Measurements from ENCODE around the gene SHANK1. TPM values are rescaled to one million over a fixed set of nuclear protein-coding genes. Genes with fewer than 3 reads are reported as not detected.

SHANK1 gene
- total RNA-seq, 6 experiments from 2014 or later: 0.07 to 0.62 (median 0.25) TPM; not detected in 2

- no CpG with 5 or more reads among the region's 14 CpGs for WGBS (ENCODE audit: insufficient coverage, low coverage, low lambda C conversion rate, missing lambda C conversion rate)
- Histone ChIP-seq H3K27ac (no peak overlapping the region), H3K27me3 (no peaks in the 10 kb centered on the region), H3K36me3 (no peaks in the 10 kb centered on the region), H3K4me3 (no peak overlapping the region), H3K4me1 (no peaks in the 10 kb centered on the region), H3K9me3 (peaks cover 0 to 4% (median 0%) of the 10 kb centered on the region in 4 donors)
- DNase-seq (no peak), ATAC-seq (no peak)
- intact Hi-C loops (cut with DNase I): no loop called here
- no peak for TF ChIP-seq POLR2A (IDR thresholded peaks at IDR 0.05)
- TF ChIP-seq CTCF (IDR thresholded peaks at IDR 0.05): no peak
Observed at GRCh38 chr19:50629801-50630200, 89.8 kb downstream of the SHANK1 start.

DNA sequence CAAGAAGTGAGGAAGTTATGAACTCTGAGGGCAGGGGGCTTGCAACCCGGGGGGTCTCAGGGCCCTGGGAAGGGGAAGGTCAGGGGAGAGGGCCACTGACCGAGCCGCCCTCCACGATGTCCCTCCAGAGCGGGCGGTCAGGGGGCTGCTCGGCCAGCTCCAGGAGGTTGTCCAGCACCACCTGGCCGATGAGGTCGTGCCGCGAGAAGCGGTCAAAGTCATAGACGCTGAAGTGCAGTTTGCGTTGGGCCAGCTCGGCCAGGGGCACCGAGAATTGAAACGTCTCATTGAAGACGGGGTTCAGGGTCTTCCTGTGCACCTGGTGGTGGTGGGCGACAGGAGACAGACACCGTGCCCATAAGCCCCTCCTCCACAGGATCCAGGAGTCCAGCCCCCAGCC, 90.4 kb downstream of the SHANK1 start:
- H3K27me3 ChIP-seq: no peaks in the 10 kb centered on the region
- H3K36me3 ChIP-seq: no peaks in the 10 kb centered on the region
- TF ChIP-seq POLR2A (IDR thresholded peaks at IDR 0.05) (no peak), CTCF (IDR thresholded peaks at IDR 0.05) (no peak)
- WGBS (ENCODE audit: insufficient coverage, low coverage, low lambda C conversion rate, missing lambda C conversion rate): 49% methylated on average over 7 of the region's 20 CpGs
- H3K9me3 ChIP-seq: peaks cover 0 to 4% (median 0%) of the 10 kb centered on the region in 4 donors
- intact Hi-C loops (cut with DNase I): no loop called here
- no peaks in the 10 kb centered on the region for H3K4me1 ChIP-seq
- H3K27ac ChIP-seq: no peak overlapping the region
- DNase-seq: no peak
- no peak for ATAC-seq
- H3K4me3 ChIP-seq: no peak overlapping the region

DNA sequence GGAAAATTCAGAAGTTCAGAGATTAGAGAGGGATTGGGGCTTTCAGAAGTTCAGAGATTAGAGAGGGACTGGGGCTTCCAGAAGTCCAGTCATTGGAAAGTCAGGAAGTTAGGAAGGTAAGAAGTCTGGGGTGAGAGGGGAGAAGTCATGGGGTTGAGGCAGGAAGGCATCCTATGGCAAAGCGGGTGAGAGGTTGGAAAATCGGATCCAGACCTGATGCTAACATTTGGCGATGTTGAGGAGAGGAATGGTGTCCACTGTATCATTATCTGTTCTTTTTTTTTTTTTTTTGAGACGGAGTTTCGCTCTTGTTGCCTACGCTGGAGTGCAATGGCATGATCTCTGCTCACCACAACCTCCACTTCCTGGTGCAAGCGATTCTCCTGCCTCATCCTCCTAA, 91.1 kb downstream of the SHANK1 start:
- 82% methylated on average over 7 of the region's 7 CpGs for WGBS (ENCODE audit: insufficient coverage, low coverage, low lambda C conversion rate, missing lambda C conversion rate)
- Histone ChIP-seq H3K27me3 (no peaks in the 10 kb centered on the region), H3K4me1 (no peaks in the 10 kb centered on the region), H3K36me3 (no peaks in the 10 kb centered on the region), H3K27ac (no peak overlapping the region), H3K9me3 (no peaks in the 10 kb centered on the region), H3K4me3 (no peak overlapping the region)
- ATAC-seq: no peak
- intact Hi-C loops (cut with DNase I): no loop called here
- DNase-seq: no peak
- no peak for TF ChIP-seq POLR2A (IDR thresholded peaks at IDR 0.05)
- no peak for TF ChIP-seq CTCF (IDR thresholded peaks at IDR 0.05)

DNA sequence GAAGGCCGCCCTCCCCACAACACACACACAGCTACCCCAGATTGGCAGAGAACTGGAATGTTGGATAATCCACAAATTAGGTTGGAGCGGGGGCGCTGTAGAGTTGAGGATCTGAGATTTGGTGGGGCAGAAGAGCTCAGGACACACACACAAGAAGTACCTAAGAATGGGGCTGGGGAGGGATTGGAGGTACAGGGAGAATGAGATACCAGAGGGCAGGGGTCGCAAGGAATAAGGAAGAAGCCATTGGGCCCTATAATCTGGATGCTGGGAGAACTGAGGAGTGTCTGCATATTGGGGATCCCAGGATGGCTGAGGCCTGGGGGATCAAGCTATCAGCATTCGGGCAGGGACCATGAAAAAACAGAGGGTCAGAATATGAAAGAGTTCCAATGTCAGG, 91.5 kb downstream of the SHANK1 start:
- no peaks in the 10 kb centered on the region for H3K27me3 ChIP-seq
- DNase-seq: no peak
- no peak overlapping the region for H3K27ac ChIP-seq
- WGBS (ENCODE audit: insufficient coverage, low coverage, low lambda C conversion rate, missing lambda C conversion rate): 70% methylated on average over 3 of the region's 5 CpGs
- no peak overlapping the region for H3K4me3 ChIP-seq
- no peaks in the 10 kb centered on the region for H3K9me3 ChIP-seq
- no peak for ATAC-seq
- no peaks in the 10 kb centered on the region for H3K4me1 ChIP-seq
- H3K36me3 ChIP-seq: no peaks in the 10 kb centered on the region
- intact Hi-C loops (cut with DNase I): no loop called here
- TF ChIP-seq POLR2A (IDR thresholded peaks at IDR 0.05) (no peak), CTCF (IDR thresholded peaks at IDR 0.05) (no peak)

GRCh38 chr19:50626795-50627194, 92.8 kb downstream of the SHANK1 start:
- no peak for TF ChIP-seq POLR2A (IDR thresholded peaks at IDR 0.05)
- TF ChIP-seq CTCF (IDR thresholded peaks at IDR 0.05): no peak

More at GRCh38 chr19:50626795-50627194, 92.8 kb downstream of the SHANK1 start:
- Histone ChIP-seq H3K4me3 (no peak overlapping the region), H3K4me1 (no peaks in the 10 kb centered on the region), H3K27ac (no peak overlapping the region), H3K36me3 (no peaks in the 10 kb centered on the region), H3K27me3 (no peaks in the 10 kb centered on the region), H3K9me3 (no peaks in the 10 kb centered on the region)
- 55% methylated on average over 1 of the region's 4 CpGs for WGBS (ENCODE audit: insufficient coverage, low coverage, low lambda C conversion rate, missing lambda C conversion rate)
- intact Hi-C loops (cut with DNase I): no loop called here
- no peak for DNase-seq
- no peak for ATAC-seq
